Lower leg skin (tissue), 4 donors: ENCODE measurements around the gene HNMT. TPM values are rescaled to one million over a fixed set of nuclear protein-coding genes. Genes with fewer than 3 reads are reported as not detected.

Source experiments
- DNase-seq, 2 donors: peaks; one replicate each; pipeline ENCODE4 v3.0.0-alpha.2; 2019; ENCODE audit warnings: low spot score in 2 of 2
- H3K4me3 ChIP-seq: fragments of 200-600 bp; sonication (generic); 2 replicates; pipeline ENCODE4 v1.5.1; 2017; ENCODE audit warnings: mild to moderate bottlenecking, low read depth; ENCODE audit not compliant: poor library complexity, severe bottlenecking
- CTCF ChIP-seq, 3 donors: fragments of 450-650 bp; IDR thresholded peaks; one replicate each; pipeline ENCODE4 v1.5.1; 2016; ENCODE audit warnings: antibody characterized with exemption in 3 of 3, mild to moderate bottlenecking in 3 of 3, moderate library complexity in 2 of 3
- POLR2A ChIP-seq, 2 donors: fragments of 450-650 bp; IDR thresholded peaks; one replicate each; pipeline ENCODE4 v1.6.1; 2016 to 2017; ENCODE audit warnings: antibody characterized with exemption in 2 of 2, mild to moderate bottlenecking in 1 of 2, moderate library complexity in 1 of 2
- WGBS, 2 donors: methylation state at CpG; one replicate each; pipeline ENCODE4 v1.1.5; 2018; 5-methylcytosine and 5-hydroxymethylcytosine counted together
- intact Hi-C: fragments of 100-400 bp; cut with DNase I; formaldehyde crosslinking; loops from one replicate; pipeline ENCODE4 v1.15.0; 2023; ENCODE audit warnings: low total_unique reads
- total RNA-seq, 4 donors: library from RNA; depleted of rRNA; stranded (reverse); fragments of >200 nt; gene quantifications; one replicate each; pipeline ENCODE4 v1.1.0, GENCODE V29; 2016

Gene HNMT
- total RNA-seq, 4 donors from 2014 or later: 21.3 to 33.1 (median 28.8) TPM

- DNase-seq: no peak
- H3K4me3 ChIP-seq: no peak overlapping the region
- 74 to 87% methylated on average over 2 of the region's 2 CpGs for WGBS, 2 donors
These were observed 64.3 kb downstream of the HNMT start for GRCh38 chr2:138028538-138028937.

GRCh38 chr2:138029276-138029675 is 65.0 kb downstream of the HNMT start:
- DNase-seq: no peak
- intact Hi-C loops: no loop called here
- H3K4me3 ChIP-seq: no peak overlapping the region
- TF ChIP-seq CTCF (IDR thresholded peaks at IDR 0.05): no peak
- no peak for TF ChIP-seq POLR2A (IDR thresholded peaks at IDR 0.05)

More at GRCh38 chr2:138028538-138028937, 64.3 kb downstream of the HNMT start:
- TF ChIP-seq POLR2A (IDR thresholded peaks at IDR 0.05): no peak
- TF ChIP-seq CTCF (IDR thresholded peaks at IDR 0.05): no peak
- intact Hi-C loops: no loop called here

- intact Hi-C loops: no loop called here
- 89 to 92% methylated on average over 3 of the region's 3 CpGs for WGBS, 2 donors
- no peak overlapping the region for H3K4me3 ChIP-seq
- TF ChIP-seq CTCF (IDR thresholded peaks at IDR 0.05): no peak
- TF ChIP-seq POLR2A (IDR thresholded peaks at IDR 0.05): no peak
- DNase-seq: no peak
These were observed 66.2 kb downstream of the HNMT start for GRCh38 chr2:138030459-138030858.

GRCh38 chr2:138032334-138032733 is 68.1 kb downstream of the HNMT start:
- WGBS, 2 donors: 66 to 88% methylated on average over 2 of the region's 2 CpGs
- TF ChIP-seq CTCF (IDR thresholded peaks at IDR 0.05) (no peak), POLR2A (IDR thresholded peaks at IDR 0.05) (no peak)
- DNase-seq: no peak
- intact Hi-C loops: no loop called here
- no peak overlapping the region for H3K4me3 ChIP-seq

- H3K4me3 ChIP-seq: no peak overlapping the region
- DNase-seq: no peak
- TF ChIP-seq POLR2A (IDR thresholded peaks at IDR 0.05): no peak
- no peak for TF ChIP-seq CTCF (IDR thresholded peaks at IDR 0.05)
- 92% methylated on average over 3 of the region's 3 CpGs for WGBS, 2 donors
- intact Hi-C loops: no loop called here
These were observed 70.3 kb downstream of the HNMT start for GRCh38 chr2:138034536-138034935.

GRCh38 chr2:138035608-138036217 is 71.4 kb downstream of the HNMT start:
- intact Hi-C loops: no loop called here
- WGBS, 2 donors: 61 to 67% methylated on average over 4 of the region's 4 CpGs
- DNase-seq: no peak
- no peak overlapping the region for H3K4me3 ChIP-seq
- TF ChIP-seq CTCF (IDR thresholded peaks at IDR 0.05) (no peak), POLR2A (IDR thresholded peaks at IDR 0.05) (no peak)
